ENCODE measurements around the gene FBLN1. TPM values are rescaled to one million over a fixed set of nuclear protein-coding genes. Genes with fewer than 3 reads are reported as not detected.

FBLN1 gene
- total RNA-seq, 1 donor from 2014 or later: not detected

DNA sequence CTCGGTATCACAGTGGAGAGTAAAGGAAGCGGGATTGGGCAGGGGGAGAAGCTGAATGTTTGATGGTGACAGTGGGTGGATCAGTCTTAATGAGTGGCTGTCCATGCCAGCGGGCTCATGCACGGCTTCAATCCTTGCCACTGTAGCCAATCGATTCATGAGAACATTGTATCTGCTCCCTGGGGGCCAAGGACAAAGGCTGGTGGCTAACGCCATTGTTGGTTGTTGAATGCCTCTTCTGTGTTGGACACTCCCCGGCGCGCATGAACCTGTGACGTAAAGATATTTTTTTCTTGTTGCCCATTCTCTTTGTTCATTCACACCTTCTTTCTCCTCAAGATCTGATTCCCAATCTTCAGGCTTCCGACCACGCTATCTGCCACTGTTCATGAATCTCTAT is 148.0 kb downstream of the FBLN1 start:
- ChIA-PET CTCF (no interaction called here), POLR2A (no interaction called here)
- intact Hi-C loops (cut with micrococcal nuclease): no loop called here
- Mint-ChIP-seq H3K27ac (no peak overlapping the region), H3K27me3 (peaks cover 40% of the 10 kb centered on the region), H3K36me3 (ENCODE audit: low read depth) (no peaks in the 10 kb centered on the region), H3K4me1 (peaks cover 2% of the 10 kb centered on the region), H3K9me3 (no peaks in the 10 kb centered on the region), H3K4me3 (no peak overlapping the region)
- DNase-seq: no peak
- TF ChIP-seq, protein P1, sequence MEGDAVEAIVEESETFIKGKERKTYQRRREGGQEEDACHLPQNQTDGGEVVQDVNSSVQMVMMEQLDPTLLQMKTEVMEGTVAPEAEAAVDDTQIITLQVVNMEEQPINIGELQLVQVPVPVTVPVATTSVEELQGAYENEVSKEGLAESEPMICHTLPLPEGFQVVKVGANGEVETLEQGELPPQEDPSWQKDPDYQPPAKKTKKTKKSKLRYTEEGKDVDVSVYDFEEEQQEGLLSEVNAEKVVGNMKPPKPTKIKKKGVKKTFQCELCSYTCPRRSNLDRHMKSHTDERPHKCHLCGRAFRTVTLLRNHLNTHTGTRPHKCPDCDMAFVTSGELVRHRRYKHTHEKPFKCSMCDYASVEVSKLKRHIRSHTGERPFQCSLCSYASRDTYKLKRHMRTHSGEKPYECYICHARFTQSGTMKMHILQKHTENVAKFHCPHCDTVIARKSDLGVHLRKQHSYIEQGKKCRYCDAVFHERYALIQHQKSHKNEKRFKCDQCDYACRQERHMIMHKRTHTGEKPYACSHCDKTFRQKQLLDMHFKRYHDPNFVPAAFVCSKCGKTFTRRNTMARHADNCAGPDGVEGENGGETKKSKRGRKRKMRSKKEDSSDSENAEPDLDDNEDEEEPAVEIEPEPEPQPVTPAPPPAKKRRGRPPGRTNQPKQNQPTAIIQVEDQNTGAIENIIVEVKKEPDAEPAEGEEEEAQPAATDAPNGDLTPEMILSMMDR (IDR thresholded peaks at IDR 0.05): no peak
- ATAC-seq (ENCODE audit: low read depth): no peak

Other genes with a start within 250 kb of the FBLN1 start
- 1.4 and 1.6 TPM in 2 replicates for gene UPK3A, start 217.9 kb upstream of the FBLN1 start, total RNA-seq
- 49.7 and 59.3 TPM in 2 replicates for gene FAM118A, start 192.9 kb upstream of the FBLN1 start, total RNA-seq
- 0.13 TPM in 1 of 2 replicates, not detected in the other for gene SMC1B, start 89.3 kb upstream of the FBLN1 start, total RNA-seq
- gene RIBC2, start 89.2 kb upstream of the FBLN1 start, total RNA-seq: 0.31 and 0.32 TPM in 2 replicates
- 99.7 and 110 TPM in 2 replicates for gene ATXN10, start 169.0 kb downstream of the FBLN1 start, total RNA-seq

Measured in activated B cell treated with CpG ODN at 0.5 μM for 24 hours (primary cell).